Stimulated activated CD4-positive, alpha-beta T cell treated with anti-CD3 and anti-CD28 coated beads, Interleukin-2, amount 100 ng/mL, for 4 hours (primary cell): ENCODE measurements around the gene MICAL3.

Source experiments
- DNase-seq: peaks from one replicate; pipeline ENCODE4 v3.0.0-alpha.2; 2020; ENCODE audit warnings: low read depth

MICAL3 gene

DNA sequence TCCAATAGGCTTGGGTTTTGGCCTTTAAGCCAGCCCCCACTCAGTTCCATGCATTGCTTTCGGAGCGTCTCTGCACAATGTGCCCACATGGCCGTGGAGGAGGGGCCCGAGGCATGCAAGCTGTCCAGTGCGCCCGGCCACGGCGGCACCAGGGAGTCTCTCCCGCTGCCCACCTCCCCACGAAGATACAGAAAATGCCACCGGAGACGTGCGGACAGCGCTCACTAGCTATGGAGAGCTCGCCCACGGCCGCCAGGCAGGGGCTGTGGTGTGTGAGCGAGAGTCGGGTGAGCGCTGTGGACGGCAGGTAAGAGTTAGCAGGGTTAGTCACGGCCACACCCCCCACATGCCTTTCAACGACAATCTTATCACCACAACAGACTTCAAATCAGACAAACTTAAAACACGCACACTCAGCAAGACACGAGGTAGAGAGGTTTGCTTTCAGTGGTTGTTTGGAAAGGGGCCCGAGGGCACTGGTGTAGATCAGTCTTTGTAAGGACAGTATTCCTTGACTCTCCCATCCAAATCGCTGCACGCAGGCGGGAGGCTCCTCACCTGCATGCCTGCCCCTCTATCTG lies 231.4 kb downstream of the MICAL3 start:
- DNase-seq = no peak

DNA sequence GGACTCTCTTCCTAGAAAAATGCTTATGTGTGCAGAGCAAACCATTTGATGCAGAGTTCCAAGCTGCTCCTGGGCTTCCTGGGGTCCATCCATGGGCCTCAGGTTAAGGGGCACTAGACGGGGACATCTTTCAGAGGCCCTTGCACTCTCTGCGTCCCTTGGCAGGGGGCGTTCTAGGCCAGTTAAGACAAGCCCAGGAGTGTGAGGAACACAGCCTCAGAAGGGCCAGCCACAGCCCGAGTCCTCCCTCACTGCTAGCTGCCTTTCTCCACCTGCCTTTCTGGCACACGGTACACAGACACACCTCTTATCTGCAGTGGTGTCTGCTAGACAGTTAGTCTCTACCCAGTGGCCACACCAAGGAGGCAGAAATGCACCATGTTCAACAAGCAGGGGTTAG lies 232.1 kb downstream of the MICAL3 start:
- no peak for DNase-seq

DNA sequence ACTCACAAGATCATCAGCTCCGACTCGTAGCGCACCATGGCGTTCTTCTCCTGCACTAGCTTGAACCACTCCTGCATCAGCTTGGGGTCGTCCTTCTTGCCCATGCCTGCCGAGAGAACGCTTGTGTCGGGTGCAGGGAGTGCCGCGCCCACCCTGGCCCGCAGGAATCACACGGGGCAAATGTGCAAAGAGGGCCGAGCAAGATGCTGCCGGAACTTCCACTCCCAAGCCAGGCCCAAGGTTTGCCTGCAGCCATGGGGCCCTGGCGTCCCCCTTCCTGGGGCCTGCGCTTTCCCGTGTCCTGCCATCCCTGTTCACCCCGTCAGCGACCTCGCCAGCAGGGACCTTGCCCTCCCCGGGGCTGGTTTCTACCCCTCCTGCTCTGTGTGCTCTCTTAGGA lies 233.2 kb downstream of the MICAL3 start:
- DNase-seq = no peak

DNA sequence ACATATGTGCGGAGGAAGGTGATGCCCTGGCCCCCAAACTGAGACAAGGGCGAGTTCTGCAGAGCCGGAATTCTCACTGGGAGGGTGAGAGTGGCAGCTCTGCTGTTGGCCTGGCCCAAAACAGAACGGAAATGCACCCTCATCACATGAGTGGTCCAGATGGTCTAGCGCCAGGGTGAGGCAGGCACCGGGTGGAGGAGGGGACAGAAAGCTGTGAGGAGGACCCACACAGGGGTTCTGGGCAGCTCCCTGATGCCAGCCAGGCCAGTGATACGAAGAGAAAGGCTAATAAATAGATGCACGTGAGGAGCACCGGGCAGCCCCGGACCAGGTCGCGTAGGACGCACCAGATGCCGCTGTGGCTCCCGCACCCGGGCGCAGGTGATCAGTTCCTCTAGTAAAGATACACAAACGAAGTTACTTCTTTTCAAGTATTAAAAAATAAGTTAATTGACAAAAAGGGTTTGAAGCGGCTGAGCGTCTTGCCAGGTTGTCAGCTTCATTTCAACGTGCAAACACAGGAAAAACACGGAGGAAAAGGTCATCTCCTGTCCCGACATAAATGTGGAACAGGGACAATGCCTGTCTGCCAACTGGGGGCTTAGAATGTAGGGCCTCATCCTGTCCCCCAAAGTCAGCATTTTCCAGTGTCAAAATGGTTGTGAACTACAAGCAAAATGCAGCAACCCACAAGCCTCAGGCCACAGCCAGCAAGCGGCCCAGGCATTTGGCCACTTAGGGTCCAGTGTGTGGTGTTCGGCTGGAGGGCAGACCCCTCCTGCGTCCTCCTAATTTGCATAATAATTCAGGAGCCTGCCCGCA lies 234.8 kb downstream of the MICAL3 start:
- DNase-seq = no peak

DNA sequence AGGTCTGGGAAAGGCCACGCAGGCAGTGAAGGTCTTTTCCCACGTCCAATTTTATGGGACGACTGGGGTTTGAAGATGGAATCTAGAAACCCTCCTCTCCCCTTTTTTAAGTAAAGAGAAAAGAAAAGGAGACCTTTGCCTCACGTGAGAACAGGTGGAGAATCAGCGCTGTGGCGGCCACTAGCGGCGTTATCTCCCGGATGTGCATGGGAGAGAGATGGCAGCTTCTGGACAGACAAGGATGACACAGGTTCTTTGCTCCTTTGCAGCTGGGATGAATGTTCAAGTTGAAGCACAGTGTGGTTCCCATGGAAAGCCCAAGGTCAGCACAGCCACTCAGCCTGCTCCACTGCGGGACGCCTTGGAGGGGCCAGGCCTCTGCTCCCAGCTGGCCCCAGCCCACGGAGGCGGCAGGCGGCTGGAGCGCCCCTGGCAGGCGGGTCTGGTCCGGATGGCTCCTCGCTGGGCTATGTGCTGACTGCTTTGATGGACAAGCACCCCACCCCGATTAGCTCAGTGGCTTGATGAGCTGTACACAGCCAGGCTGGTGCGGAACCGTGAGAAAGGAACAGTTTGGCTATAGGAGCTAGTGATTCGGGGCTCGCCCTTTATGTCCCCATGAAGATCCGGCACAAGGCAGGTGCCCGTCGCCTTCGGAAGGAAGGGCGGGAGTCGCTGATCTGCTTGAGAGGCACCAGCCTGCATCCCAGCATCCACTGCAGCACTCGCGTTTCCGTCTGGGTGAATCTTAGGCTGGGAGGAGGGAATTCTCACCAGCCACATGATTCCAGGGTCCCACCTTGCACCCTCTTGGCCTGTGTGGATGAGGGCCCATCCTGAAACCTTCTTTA lies 235.6 kb downstream of the MICAL3 start:
- no peak for DNase-seq

DNA sequence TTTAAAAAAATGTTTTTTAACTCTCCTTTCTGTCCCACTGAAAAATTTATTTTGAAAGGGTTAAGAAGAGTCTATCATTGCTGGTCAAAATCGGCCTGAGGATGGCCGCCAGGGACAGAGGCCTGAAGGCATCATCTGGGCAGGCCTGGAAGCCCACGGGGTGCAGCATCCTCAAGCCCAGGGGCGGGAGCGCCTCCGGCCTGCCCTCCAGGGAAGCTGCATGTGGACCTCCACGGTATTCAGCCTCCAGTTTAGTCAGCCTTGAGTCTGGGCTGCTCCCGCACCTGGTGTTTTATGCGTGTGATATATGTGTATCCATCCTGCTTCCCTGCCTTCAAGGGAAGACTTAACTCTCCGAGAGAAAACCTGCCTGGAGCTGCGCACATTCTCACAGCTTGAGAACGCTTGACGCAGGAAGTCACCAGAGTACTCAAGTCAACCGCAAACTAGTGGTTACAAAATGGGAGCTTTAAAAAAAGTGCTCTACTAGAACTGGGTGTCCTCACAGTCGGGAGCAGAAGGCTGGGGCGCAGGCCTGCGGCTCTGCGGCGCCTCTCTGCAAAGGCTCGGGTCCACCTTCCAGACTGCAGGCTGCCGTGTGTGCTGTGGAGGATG lies 236.5 kb downstream of the MICAL3 start:
- DNase-seq = no peak

DNA sequence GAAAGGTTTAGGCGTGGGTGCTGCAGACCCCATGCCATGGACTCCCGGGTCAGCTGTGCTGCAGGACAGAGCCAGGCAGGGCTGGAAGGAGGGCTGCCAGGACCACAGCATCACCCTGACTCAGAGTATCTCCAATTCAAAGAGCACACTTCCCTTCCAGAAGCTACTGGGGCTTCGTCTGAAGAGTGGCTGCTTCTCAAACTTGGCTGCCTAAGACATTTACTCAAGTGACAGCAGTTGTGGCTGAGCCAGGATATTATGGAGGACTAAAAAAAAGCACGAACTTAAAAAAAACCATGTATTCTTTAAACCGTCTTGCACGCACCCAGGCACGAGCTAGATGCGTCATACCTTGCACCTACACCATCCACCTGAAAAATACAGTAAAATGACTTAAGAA lies 237.1 kb downstream of the MICAL3 start:
- DNase-seq = no peak

DNA sequence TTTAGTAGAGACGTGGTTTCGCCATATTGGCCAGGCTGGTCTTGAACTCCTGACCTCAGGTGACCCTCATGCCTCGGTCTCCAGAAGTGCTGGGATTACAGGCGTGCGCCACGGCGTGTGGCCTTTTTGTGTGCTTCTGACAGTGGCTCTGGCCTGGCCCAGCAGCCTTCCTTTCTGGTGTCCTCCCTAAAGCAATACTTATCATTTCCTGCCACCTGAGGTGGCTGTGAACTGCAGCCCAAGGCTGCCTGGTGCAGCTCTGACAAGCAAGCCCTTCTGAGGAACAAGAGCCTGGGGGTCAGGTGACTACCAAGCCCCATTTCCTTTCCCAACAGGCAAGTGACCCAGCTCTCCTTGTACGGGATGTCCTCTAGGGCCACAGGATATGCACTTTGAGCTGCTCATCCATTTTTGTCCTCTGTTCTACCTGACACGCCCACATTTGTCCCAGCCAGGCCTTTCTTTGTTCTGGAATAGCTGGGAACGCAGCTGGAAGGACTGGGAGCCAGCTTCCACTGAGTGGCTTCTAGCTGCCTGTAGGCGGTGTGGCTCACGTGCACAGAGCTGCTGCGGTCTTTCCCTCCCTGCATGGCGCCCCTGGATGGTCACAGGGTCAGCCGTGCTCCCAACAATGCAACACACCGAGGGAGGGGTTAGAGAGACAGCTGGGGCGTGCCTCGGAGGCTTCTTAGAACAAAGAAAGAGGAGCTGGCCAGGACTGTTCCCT lies 237.8 kb downstream of the MICAL3 start:
- no peak for DNase-seq

DNA sequence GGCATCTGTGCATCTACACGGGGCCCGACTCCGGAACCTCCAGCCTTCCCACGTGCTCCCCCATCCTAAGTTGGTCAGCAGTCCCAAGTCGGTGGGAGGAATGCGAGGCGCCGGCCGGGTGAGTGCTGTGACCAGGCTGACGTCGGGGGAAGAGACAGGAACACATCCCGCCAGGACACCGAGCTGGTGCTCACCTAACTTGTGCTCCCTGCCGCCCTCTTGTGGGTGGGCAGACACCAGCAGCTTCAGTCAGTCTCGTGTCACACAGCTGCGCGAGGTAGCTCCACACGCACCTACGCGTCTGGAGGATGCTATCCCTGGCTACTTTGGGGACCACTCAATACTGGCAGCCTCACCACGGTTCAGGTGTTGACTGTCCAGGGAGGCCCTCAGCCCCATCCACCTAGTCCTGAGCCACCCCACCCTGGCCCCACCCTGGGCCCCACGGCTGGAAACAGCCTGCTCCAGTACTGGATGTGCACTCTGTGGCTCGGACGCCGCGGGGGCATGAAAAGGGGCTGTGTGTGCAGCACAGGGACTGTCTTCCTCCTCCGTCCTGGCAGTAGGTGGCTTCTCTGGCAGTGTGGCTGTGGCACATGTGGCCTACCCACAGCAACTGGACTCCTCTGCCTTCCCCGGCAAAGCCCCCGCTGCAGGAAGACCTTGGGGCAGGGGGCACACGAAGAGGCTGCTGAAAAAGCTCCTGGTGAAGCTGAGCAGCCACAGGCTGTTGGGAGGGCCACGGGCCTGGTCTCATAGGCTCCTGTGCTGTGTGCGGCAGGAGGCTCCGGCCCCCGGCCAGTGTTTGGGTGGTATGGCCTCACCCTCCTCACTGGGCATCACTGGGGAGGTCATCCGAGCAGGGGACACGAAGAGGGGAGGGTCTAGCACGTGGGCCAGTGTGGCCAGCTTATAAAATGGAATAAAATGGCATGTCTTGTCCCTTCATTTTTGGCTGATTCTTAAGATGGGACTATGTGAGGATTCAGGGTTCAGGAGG lies 238.9 kb downstream of the MICAL3 start:
- peak; percentile 60 for DNase-seq

DNA sequence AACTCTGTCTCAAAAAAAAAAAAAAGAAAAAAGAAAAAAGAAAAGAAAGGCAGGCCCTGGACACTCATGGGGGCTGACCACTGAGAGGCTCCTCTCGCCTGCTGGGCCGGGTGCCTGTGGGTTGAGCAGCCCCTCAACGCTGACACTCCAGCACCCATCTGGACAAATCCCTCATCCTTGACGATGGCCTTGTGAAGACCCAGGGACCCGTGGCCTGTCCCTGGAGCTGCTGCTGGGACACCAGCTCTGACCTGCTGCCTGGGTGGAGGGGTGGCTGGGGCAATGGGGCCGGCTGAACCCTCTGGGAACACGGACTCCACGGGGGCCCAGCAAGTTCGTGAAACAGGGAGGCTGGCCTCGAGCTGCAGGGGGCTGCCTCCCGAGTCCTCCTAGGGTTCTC lies 239.6 kb downstream of the MICAL3 start:
- no peak for DNase-seq

DNA sequence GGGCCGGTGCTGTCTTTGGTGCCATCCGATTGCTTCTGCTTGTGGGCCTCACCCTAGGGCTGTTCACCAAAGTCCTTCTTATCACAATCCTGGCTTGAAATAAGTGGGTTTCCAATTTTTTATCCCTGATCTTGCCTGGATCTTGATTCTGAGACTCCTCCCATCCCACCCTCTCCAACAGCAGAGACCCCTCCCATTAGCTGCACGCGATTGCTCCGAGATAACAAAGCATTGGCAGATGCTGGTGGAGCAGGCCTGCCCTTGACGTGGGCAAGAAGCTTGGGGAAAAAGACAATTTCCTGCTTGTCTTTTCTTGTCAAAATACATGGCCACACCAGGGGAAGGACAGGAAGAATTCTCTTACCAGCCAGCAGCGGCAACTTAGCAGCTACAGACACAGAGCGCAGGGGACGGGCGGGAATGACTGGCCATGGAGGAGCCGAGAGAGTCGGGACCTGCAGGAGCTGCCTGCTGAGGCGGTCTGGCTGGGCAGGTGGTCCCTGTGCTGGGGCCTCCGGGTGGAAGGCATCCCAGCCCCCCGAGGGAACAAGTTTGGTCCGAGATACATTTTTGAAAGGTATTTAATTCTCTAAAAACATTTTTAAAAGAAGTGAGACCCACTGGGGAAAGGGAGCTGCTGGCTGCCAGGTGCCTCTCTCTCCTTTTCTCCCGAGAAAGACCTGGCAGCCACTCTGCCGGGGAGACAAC lies 240.4 kb downstream of the MICAL3 start:
- DNase-seq = no peak

DNA sequence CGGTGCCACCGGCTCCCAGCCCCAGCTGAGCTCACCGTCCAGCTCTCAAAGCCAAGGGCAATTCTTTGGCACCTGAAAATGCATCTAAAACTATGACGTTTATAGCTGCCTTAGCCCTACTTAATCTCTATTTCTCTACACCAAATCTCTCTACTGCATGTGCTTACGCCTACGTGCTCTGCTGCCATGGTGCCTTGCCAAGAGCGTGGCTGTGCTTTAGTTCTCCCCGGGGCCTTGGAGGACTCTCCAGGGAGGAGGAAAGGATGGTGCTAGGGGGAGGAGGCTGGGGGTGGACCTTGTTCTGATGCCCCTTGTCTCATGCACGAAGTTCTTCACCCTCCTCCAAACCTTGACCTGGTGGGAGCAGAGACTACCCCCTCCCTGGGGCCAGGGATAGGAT lies 241.0 kb downstream of the MICAL3 start:
- DNase-seq = no peak

DNA sequence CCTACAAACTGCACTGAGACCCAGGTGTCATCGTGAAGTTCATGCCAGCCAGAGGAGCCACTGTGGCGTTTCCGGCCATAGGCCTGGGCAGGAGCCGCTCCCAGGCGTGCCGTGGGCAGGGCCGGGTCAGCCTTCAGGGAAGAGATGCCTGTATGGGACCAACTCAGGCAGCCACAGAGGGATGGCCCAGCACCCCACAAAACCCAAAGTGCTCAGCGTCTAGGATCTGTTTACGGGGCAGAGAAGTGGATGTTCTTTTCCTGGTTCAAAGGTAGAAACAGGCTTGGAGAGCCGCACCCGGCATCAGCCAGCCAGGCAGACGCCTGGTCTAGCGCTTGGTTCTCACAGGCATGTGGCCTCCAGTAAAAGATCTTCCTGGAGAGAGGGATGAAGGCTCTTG lies 241.7 kb downstream of the MICAL3 start:
- DNase-seq = no peak

DNA sequence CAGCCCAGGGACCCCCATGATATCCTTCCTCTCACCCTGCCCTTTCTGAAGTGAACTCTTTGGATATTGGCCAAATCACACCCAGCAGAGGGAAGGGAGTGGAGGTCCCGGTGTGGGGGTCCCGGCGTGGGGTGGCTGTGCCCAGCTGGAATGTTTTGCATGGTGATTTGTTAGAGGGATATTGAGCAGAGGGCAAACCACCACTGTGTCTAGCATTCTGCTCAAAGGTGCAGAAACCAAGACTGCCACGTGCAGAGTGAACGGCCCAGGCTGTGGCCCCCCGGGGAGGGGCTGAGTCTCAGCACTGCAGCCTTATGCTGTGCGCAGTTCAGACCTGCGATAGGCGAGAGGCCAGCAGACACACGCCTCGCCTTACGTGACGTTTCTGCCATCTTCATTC lies 242.2 kb downstream of the MICAL3 start:
- no peak for DNase-seq

DNA sequence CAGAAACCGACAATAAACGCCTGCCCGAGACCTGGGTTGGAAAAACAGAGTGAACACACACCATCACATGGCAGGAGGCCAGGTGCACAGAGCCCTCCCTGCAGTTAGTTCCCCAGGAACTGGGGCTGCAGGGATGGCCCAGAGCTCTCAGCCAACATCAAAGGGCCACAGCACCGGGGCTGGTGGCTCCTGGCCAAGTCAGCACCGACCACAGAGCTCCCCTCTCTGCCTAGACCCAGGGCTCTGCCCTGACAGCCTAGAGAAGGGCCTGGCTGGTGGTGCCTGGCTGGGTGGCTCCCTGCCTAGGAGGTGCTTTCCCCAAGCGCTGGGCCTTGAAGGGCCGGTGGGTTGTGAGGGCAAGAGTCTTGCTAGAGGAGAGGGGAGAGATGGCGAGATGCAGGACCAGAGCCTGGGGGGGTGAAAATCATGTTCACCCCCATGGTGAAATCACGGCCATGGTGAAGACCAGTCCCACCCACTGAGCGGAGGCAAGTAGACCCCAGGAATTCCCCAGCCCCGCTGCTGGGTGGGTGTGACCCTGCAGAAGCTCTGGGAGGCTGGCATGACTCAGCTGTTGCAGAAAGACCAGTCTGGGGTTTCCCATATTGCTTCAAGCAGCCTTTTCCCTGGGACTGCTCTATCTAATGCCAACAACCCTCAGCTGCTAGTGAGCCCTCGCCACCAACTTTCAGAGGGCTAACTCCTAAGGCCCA lies 242.9 kb downstream of the MICAL3 start:
- peak; percentile 56 for DNase-seq

DNA sequence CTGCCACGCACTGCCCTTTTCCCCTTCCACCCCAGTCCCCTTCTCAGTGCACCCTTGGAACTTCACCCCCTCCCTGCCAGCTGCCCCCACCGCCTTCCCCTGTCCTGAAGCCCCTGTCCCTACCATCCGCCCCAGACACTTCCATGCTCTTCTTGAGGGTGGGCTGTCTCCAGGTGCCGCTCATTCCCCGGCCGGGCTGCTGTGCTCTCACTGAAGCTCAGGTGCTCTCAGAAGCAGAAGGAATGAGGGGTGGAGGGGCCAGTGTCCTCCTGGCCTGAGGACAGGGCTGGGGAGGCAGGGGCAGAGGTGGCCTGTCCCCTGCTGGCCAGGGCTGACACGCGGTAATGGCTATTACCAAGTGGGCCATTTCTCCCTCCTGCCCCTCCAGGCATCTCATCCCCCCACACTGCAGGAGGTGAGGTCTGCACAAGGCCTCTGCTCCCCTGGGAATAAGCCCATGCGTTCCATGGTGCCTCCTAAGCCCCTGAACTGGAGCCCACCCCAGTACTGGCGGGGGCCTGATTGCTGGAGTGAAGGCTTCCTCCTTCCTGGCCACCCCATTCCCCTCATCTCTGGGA lies 243.5 kb downstream of the MICAL3 start:
- DNase-seq = no peak

DNA sequence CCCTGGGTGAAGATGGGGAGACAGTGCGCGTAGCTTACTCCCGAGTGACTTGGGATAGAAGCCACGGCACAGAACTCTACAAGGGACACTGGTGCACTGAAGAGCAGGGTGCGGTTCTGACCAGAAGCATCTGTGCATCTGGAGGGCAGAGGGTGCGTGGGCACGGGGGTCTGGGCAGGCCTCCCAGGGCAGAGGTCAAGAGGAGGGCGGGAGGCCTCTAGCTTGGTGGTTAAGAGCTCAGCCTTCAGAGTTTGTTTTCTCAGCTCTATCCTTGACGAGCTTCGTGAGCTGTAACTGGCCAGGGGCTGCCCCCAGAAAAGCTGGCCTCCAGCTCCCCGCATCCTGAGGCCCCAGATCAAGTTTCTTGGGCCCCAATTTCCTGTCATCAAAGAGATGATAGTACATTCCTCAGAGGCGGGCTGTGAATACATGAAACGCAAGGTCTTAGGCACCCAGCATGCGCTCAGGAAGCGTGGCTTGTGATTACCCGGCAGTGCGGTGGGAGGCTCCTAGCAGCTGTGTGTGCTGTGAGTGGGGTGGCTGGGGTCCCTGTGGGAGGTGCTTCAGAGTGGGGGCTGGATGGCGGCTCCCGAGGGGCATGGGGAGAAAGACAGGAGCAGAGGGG lies 244.1 kb downstream of the MICAL3 start:
- DNase-seq = no peak
